ENCODE data around the gene ANKRD40.
"Not testable (repeated sequence)": the region's sequence is repeated elsewhere in the genome, so short reads cannot be mapped to it uniquely, and the experiment has no call there.

ANKRD40 gene

GRCh38 chr17:50686494-50687199, 21.1 kb downstream of the ANKRD40 start:
- no peak for DNase-seq (ENCODE audit: low spot score)

DNA sequence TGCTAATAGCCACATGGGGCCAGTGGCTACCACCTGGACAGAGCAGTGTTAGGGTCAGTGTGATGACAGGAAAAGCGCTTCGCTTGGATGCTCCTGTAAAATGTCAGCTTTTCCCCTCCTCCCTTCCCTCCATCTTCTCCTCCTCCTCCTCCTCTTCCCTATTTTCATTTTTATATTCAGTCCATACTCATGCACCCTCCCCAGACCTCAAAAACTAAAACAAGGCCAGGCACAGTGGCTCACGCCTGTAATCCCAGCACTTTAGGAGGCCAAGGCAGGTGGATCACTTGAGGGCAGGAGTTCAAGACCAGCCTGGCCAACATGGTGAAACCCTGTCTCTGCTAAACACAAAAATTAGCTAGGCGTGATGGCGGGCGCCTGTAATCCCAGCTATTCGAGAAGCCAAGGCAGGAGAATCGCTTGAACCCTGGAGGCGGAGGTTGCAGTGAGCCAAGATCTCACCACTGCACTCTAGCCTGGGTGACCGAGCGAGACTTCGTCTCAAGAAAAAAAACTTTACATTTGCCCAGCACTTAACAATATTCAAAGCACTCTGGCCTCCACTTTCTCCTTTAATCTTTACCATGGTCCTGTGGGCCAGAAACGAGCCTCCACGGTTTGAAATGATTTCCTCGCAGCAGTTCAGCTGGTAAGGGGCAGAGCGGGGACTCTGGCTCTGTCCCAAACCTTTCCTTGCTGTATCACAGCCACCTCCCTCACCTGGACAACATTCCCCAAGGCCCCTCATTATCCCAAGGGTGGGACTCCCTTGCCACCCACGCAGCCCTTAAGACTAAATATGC, 21.8 kb downstream of the ANKRD40 start:
- no peak for DNase-seq (ENCODE audit: low spot score)

DNA sequence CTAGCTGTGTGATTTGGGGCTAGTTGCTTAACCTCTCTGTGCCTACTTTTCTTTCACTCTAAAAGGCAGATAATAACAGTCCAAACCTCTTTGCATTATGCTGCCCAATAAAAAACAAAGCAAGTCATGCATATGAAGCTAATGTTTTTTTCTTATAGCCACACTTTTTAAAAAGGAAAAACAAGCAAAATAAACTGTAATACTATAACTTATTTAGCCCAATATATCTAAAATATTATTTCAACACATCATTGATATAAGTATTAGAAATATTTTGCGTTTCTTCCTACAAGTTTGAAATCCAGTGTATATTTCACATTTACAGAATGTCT, 22.4 kb downstream of the ANKRD40 start:
- no peak for DNase-seq (ENCODE audit: low spot score)

- DNase-seq (ENCODE audit: low spot score): peak; percentile 73
Measured at GRCh38 chr17:50684612-50685333, 22.9 kb downstream of the ANKRD40 start.

DNA sequence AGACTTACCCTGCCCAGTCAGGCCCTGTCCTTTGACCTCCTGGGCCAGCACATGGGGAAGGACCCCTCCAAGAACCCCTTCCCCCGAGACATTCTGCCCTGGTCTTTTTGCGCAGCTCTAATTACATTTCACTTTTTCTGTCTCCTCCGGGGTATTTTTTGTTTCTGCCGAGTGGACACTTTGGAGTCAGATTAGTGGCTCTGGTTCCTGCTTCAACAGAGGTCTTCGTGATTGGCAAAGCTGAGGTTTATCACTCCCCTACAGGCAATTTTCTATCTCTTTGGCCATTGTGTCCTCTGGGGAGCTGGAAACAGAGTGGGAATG, 23.5 kb downstream of the ANKRD40 start:
- DNase-seq (ENCODE audit: low spot score): no peak

GRCh38 chr17:50683434-50684287, 24.1 kb downstream of the ANKRD40 start:
- DNase-seq (ENCODE audit: low spot score): no peak

DNA sequence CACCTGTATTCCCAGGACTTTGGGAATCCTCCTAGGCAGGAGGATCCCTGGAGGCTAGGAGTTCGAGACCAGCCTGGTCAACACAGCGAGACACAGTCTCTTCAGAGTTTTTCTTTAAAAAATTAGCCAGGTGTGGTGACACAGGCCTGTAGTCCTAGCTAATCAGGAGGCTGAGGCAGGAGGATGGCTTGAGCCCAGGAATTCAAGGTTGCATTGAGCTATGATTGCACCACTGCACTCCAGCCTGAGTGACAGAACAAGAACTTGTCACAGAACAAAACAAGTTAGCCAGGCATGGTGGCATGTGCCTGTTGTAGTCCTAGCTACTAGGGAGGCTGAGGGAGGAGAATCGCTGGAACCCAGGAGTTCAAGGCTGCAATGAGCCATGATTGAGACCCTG, 24.8 kb downstream of the ANKRD40 start:
- no peak for DNase-seq (ENCODE audit: low spot score)

GRCh38 chr17:50682441-50682840, 25.3 kb downstream of the ANKRD40 start:
- DNase-seq (ENCODE audit: low spot score): no peak

DNA sequence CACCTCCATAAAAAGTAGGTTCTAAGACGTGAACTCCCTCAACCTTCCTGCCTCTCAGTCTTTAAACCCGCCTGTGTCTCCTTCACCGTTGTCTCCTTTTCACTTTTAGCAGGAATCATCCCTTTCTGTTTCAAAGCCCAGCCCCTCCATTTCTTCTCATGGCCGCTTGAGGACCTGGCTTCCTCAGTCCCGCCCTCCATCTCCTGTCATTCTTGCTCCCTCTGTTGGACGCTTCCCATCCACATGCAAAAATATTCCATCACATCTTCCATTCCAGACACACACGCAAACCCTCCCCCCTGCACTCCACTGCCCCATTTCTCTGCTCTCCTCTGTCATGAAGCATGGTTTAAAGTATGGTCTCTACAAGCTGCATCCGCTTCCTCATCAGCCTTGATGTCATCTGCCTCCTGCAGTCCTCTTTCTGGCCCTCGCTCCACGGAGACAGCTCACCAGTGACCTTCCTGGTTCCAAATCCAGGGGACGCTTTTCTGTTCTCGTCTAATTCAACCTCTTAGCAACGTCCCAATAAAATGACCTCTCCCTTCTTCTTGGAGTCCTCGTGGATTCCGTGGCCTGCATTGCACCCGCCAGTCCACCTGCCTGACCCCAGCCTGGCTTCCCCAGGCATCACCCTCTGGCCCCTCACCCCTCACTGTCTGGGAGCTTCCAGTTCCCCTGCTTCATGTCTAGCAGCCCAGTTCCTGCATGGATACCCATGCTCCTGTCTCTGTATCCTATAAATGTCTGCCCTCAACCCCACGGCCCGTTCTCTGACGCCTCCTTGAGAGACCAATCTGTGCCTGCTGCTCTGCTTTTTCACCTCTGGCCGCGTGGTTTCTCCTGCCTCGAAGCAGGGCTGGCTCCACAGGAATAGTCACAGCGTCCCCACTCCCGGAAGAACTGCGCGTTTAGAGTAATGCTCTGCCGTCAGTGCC, 26.2 kb downstream of the ANKRD40 start:
- DNase-seq (ENCODE audit: low spot score): peak; percentile 55

DNA sequence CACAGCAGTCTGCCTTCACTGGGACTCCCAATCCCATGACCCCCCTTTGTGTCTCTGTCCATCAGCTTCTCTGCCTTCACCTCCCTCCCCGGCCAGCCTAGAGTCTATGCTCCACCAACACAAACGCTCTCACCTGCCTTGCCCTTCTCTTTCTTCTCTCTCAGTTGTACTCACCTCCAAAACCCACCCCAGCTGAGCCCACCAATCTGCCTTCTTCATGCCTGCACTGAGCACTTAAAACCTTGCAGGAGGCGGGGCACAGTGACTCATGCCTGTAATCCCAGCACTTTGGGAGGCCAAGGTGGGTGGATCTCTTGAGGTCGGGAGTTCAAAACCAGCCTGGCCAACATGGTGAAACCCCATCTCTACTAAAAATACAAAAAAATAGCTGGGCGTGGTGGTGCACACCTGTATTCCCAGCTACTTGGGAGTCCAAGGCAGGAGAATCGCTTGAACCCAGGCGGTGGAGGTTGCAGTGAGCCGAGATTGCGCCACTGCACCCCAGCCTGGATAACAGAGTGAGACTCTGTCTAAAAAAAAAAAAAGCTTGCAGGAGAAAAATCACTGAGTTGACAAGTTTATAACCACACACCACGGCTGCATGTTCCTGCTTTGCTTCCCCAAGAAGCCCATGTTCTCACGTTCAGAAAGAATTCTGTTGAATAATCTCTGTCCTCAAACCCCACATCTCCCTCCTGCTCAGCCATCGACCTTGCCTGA, 27.0 kb downstream of the ANKRD40 start:
- DNase-seq (ENCODE audit: low spot score): not testable (repeated sequence)

DNA sequence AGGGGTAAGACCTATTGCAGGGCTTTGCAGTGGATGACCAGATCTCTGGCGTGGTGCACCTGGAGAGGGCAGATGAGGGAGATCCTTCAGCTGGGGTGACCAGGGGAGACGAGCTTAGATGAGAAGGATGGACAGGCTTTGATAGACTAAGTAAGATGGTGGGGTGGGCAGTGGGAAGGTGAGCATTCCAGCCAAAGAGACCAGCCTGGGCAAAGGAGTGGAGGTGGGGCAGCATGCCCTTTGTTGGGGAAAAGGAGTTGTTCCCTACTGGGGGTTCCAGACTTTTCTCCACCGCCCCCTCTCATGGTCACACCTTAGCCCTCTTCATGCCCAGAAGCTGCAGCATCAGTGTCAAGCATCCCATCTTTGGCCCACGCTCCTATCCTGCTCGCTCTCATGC, 27.6 kb downstream of the ANKRD40 start:
- no peak for DNase-seq (ENCODE audit: low spot score)

- no peak for DNase-seq (ENCODE audit: low spot score)
Measured at GRCh38 chr17:50679008-50679544, 28.6 kb downstream of the ANKRD40 start.

GRCh38 chr17:50677851-50678375, 29.8 kb downstream of the ANKRD40 start:
- no peak for DNase-seq (ENCODE audit: low spot score)

DNA sequence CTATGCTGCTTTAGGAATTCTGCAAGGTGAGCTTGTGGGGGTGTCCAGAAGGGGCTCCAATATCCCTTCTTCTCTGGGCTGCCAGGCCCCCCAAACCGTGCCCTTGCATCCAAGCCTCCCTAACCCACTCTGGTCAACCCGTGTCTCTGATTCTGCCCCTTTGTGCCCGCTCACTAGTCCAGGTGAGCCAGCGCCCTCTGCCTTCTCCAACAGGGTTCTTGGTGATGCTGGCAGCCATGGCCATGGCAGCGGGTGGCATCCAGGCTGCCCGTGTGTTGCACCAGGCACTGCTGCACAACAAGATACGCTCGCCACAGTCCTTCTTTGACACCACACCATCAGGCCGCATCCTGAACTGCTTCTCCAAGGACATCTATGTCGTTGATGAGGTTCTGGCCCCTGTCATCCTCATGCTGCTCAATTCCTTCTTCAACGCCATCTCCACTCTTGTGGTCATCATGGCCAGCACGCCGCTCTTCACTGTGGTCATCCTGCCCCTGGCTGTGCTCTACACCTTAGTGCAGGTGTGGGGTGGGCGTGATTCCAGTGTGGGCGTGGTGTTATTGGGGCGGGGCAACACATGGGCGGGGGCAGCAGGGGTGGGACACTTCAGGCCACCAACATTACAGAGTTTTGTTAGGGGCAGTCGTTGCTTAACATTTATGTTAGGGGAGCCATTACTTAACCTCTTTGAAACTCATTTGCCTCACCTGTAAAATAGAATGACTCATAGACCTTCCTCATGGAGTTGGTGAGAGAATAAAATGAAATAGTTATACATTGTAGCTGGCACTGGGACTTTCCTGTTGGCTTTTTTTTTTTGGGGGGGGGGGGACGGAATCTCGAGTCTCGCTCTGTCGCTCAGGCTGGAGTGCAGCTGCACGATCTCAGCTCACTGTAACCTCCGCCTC, 31.4 kb downstream of the ANKRD40 start:
- DNase-seq (ENCODE audit: low spot score): no peak

GRCh38 chr17:50675627-50676026, 32.1 kb downstream of the ANKRD40 start:
- DNase-seq (ENCODE audit: low spot score): no peak

DNA sequence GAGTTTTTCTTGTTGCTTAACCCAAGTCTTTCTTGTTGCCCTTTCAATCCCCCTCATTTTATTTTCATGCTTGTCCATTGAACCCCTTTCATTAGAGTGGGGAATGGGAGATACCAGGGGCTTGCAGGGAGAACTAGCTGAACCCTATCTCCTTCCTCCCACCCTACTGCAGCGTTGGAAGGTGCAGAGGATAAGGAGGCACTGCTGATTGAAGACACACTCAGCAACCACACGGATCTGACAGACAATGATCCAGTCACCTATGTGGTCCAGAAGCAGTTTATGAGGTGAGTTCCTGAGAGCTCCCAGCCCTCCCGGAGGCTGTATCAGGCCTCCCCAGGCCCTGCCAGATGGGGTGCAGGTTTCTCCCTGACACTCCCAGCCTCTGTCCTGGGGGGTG, 32.5 kb downstream of the ANKRD40 start:
- no peak for DNase-seq (ENCODE audit: low spot score)

DNA sequence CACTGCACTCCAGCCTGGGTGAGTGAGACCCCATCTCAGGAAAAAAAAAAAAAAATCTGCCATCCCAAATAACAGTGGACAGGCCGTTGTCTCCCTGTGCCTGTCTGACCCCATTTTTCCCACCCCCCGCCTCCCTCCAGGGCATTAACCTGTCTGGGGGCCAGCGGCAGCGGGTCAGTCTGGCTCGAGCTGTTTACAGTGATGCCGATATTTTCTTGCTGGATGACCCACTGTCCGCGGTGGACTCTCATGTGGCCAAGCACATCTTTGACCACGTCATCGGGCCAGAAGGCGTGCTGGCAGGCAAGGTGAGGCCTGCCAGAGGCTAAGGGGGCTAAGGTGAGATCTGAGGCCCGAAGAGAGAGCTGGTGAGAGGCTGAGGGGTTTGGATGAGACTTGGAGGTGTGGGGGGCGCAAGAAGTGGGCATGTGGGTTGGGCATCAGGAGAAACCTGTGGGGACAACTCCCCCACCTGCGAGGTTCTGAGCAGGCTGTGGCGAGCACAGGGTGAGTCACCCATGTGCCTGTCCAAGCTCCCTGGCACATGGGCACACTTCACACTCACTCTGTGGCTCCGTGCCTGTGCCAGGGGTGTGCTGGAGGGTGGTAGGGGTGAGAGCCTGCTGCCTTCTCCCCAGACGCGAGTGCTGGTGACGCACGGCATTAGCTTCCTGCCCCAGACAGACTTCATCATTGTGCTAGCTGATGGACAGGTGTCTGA, 34.7 kb downstream of the ANKRD40 start:
- DNase-seq (ENCODE audit: low spot score): no peak

DNA sequence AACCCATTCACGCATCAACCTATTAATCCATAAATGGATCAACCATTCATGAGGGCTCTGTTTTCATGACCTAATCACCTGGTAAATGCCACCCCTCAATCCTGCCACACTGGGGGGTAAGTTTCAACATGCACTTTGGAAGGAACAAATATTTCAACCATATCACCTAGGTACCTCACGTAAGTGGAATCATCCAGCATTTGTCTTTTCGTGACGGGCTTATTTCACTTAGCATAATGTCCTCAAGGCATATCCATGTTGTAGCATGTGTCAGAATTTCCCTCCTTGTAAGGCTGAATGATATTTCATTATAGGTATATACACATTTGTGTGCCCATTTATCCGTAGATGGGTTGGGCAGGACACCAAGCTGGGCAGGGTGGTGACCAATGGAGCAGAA, 35.6 kb downstream of the ANKRD40 start:
- no peak for DNase-seq (ENCODE audit: low spot score)

All from iPS-NIHi11 (cell line).